ENCODE data around the gene CHML. TPM values are rescaled to one million over a fixed set of nuclear protein-coding genes. Genes with fewer than 3 reads are reported as not detected.

CHML gene
- total RNA-seq, 1 donor from 2014 or later: 9.5 TPM

DNA sequence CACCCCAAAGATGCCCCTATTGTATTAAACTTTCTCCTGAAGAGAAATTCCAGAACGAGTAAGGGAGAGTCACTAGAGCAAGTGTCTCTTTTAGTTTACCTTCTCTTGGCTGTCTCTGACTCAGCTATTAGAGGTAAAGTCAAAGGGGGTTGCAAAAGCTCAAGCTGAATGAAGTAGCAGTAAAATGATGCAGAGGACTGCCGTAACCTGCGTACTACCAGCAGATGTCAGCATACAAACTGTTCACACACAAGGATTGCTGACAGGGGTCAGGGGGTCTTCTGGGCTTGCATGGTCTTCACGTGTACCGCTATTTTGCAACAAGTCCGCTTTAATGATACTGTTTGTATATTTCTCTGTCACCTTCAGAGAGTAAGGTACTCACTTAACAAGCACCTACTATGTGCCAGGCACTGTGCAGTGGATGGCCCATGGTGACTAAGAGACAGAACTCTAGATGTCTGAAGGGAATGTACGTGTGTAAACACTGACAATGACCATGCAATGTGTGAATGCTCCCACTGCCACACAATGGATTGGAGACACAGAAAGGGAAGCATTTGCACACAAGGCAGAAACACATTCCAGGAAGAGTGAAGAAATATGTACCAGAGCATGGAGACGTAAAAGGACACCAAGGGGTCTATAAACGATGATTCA is 34.9 kb downstream of the CHML start:
- no peak for DNase-seq (ENCODE audit: low read depth)
- H3K4me3 ChIP-seq (ENCODE audit: low read depth, low read length): no peak overlapping the region
- TF ChIP-seq, protein P1, sequence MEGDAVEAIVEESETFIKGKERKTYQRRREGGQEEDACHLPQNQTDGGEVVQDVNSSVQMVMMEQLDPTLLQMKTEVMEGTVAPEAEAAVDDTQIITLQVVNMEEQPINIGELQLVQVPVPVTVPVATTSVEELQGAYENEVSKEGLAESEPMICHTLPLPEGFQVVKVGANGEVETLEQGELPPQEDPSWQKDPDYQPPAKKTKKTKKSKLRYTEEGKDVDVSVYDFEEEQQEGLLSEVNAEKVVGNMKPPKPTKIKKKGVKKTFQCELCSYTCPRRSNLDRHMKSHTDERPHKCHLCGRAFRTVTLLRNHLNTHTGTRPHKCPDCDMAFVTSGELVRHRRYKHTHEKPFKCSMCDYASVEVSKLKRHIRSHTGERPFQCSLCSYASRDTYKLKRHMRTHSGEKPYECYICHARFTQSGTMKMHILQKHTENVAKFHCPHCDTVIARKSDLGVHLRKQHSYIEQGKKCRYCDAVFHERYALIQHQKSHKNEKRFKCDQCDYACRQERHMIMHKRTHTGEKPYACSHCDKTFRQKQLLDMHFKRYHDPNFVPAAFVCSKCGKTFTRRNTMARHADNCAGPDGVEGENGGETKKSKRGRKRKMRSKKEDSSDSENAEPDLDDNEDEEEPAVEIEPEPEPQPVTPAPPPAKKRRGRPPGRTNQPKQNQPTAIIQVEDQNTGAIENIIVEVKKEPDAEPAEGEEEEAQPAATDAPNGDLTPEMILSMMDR (conservative IDR thresholded peaks at IDR 0.05; ENCODE audit: low read depth, low read length): peak; percentile 39

DNA sequence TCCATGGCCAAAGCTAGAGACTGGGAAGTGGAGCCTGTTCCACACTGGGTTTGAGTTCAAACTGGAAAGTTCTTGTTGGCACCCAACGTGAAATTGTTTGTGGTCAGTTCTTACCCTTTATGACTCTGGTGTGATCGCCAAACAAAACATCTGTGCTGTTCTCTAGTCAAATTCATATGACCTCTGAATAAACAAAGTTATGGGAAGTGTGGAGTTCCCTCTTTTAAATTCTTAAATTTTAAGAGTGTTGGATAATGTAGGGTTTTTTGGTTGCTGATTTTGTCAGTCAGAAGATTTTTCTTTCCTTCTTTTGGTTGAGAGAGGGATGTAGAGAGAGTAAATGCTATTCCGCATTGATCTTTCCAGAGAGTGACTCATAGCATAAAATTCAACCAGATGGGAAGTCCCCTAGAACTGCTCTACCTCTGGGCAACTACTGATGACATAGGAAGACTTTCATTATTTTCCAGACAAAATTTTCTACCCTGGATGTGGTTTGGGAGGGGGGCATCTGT is 36.4 kb downstream of the CHML start:
- no peak overlapping the region for H3K4me3 ChIP-seq (ENCODE audit: low read depth, low read length)
- DNase-seq (ENCODE audit: low read depth): no peak
- TF ChIP-seq, protein P1 (conservative IDR thresholded peaks at IDR 0.05; ENCODE audit: low read depth, low read length): no peak

DNA sequence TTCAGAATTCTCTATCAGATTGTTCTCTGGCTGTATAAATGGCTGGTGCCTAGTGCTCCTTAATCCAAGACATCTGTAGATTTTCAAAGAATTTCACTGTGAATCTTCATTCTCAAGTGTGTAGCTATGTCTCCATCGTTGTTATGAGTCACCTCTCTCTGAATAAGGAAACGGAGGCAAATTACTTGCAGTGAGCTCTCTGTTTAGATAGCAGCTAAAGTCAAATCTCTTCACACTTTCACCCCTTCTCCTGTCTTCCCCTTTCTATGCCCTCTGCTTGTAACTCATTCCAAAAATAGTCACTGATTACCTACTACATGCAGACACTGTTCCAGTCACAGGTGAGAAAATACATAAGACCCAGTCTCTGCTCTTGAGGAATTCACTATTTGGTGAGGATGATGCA is 39.7 kb downstream of the CHML start:
- H3K4me3 ChIP-seq (ENCODE audit: low read depth, low read length): no peak overlapping the region
- TF ChIP-seq, protein P1 (conservative IDR thresholded peaks at IDR 0.05; ENCODE audit: low read depth, low read length): no peak
- DNase-seq (ENCODE audit: low read depth): no peak

DNA sequence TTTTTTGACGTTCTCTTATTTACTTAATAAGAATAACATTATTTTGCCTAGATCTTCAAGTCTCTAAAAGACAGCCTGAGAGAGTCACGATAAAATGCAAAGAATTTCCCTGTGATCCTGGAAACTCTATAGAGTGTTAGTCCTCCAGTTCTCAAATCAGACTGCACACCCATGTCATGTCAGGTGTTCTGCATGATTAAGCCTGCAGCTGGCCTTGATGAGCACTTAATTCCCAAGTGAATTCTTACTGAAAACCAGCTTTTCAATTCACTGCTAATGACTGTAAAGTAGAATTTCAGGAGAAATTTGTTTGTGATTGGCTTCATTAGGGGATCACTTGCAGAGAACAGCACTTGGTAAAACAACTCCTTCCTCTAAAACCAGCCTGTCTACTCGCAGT is 41.9 kb downstream of the CHML start:
- DNase-seq (ENCODE audit: low read depth): no peak
- H3K4me3 ChIP-seq (ENCODE audit: low read depth, low read length): no peak overlapping the region

DNA sequence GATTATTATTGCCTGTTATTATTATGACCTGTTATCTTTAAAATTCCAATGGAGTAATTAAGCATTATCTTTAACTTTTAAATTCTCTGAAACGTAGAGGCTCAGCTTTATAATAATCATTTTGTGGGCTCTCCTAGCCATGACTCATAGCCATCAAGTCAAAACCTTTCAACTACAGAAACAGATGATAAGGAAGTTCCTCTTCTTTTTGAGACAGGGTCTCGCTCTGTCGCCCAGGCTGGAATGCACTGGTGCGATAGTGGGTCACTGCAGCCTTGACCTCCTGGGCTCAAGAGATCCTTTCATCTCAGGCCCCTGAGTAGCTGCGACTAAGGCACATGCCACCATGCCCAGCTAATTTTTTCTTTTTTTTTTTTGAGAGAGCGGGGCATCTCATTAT is 43.5 kb downstream of the CHML start:
- no peak for DNase-seq (ENCODE audit: low read depth)
- TF ChIP-seq, protein P1 (conservative IDR thresholded peaks at IDR 0.05; ENCODE audit: low read depth, low read length): no peak

More for the DNA sequence above, 41.9 kb downstream of the CHML start:
- TF ChIP-seq, protein P1 (conservative IDR thresholded peaks at IDR 0.05; ENCODE audit: low read depth, low read length): no peak

DNA sequence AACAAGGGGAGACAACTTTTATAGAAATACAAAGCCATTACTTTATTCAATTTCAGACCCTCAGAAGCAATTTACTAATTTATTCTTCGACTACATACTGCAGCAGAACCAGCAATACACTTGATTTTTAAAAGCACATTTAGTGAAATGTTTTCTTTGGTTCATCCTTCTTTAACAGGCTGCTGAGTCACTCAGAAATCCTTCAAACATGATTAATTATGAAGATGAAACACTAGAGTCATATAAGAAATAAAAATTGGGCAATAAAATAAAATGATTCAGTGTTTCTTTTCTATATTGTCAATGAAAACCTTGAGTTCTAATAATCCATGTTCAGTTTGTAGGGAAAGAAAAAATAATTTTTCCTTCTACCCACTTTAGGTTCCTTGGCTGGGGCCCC is 47.0 kb downstream of the CHML start:
- TF ChIP-seq, protein P1 (conservative IDR thresholded peaks at IDR 0.05; ENCODE audit: low read depth, low read length): no peak
- H3K4me3 ChIP-seq (ENCODE audit: low read depth, low read length): no peak overlapping the region
- DNase-seq (ENCODE audit: low read depth): no peak

More for the DNA sequence above, 43.5 kb downstream of the CHML start:
- no peak overlapping the region for H3K4me3 ChIP-seq (ENCODE audit: low read depth, low read length)
